OCI-LY7 (cell line): ENCODE data around the gene SLC9C1. TPM values are rescaled to one million over a fixed set of nuclear protein-coding genes. Genes with fewer than 3 reads are reported as not detected.

Experiments
- BruUV-seq: library from RNA; stranded (reverse); fragments of 400-500 nt; replicated peaks from 2 replicates; lab custom pipeline; 2021; lab: Mats Ljungman, UMichigan
- CTCF ChIA-PET: fragments of 300-600 bp; sonication (Branson Sonifier 250); formaldehyde crosslinking; loops from one replicate; lab custom pipeline; 2022; ENCODE audit warnings: antibody characterized with exemption; ENCODE audit not compliant: unreplicated experiment; lab: Charles Lee
- POLR2A ChIA-PET: fragments of 300-600 bp; sonication (Branson Sonifier 250); formaldehyde crosslinking; loops from one replicate; lab custom pipeline; 2022; ENCODE audit warnings: antibody characterized with exemption; lab: Charles Lee
- DNase-seq: peaks from one replicate; pipeline ENCODE4 v3.0.0-alpha.2; 2015; ENCODE audit warnings: low spot score
- H2AFZ ChIP-seq: fragments of 200-600 bp; sonication (generic), shearing (Covaris generic); 2 replicates; pipeline ENCODE4 v1.6.1; 2014; ENCODE audit warnings: mild to moderate bottlenecking, antibody characterized with exemption, low read length, moderate library complexity
- H3K27ac ChIP-seq: fragments of 200-600 bp; sonication (generic); 2 replicates; pipeline ENCODE4 v1.5.1; 2014; ENCODE audit warnings: mixed run types, low read depth, mild to moderate bottlenecking, moderate library complexity, low read length, inconsistent platforms; ENCODE audit not compliant: poor library complexity, severe bottlenecking
- H3K36me3 ChIP-seq: fragments of 200-600 bp; sonication (generic); 2 replicates; pipeline ENCODE4 v1.6.1; 2014; ENCODE audit warnings: mild to moderate bottlenecking, antibody characterized with exemption, low read length, moderate library complexity, mixed read lengths; ENCODE audit not compliant: insufficient read depth
- H3K4me1 ChIP-seq: fragments of 200-600 bp; sonication (generic); 2 replicates; pipeline ENCODE4 v1.5.1; 2014; ENCODE audit warnings: mild to moderate bottlenecking, low read length; ENCODE audit not compliant: insufficient read depth, poor library complexity, severe bottlenecking
- H3K4me2 ChIP-seq: fragments of 200-600 bp; sonication (generic); 2 replicates; pipeline ENCODE4 v1.6.1; 2014; ENCODE audit warnings: mild to moderate bottlenecking, low read length
- H3K4me3 ChIP-seq: fragments of 200-600 bp; sonication (generic); 2 replicates; pipeline ENCODE4 v1.5.1; 2014; ENCODE audit warnings: mild to moderate bottlenecking, low read depth, low read length; ENCODE audit not compliant: poor library complexity, severe bottlenecking
- H3K79me2 ChIP-seq: fragments of 200-600 bp; sonication (generic); 2 replicates; pipeline ENCODE4 v1.6.1; 2016; ENCODE audit warnings: low read depth, mild to moderate bottlenecking, low read length, moderate library complexity, mixed read lengths; ENCODE audit not compliant: insufficient read depth
- H3K9me2 ChIP-seq: fragments of 200-600 bp; sonication (generic); 2 replicates; pipeline ENCODE4 v1.6.1; 2016; ENCODE audit warnings: mild to moderate bottlenecking, low read length, mixed read lengths; ENCODE audit not compliant: insufficient read depth
- H3K9me3 ChIP-seq: fragments of 200-600 bp; sonication (generic); 2 replicates; pipeline ENCODE4 v1.6.1; 2014; ENCODE audit warnings: mild to moderate bottlenecking, mixed run types, low read length, mixed read lengths
- H4K20me1 ChIP-seq: fragments of 200-600 bp; sonication (generic); 2 replicates; pipeline ENCODE4 v1.6.1; 2014; ENCODE audit warnings: mild to moderate bottlenecking, antibody characterized with exemption, low read length, moderate library complexity, mixed read lengths; ENCODE audit not compliant: insufficient read depth
- EZH2phosphoT487 ChIP-seq: fragments of 200-600 bp; sonication (generic); IDR thresholded peaks from 2 replicates; pipeline ENCODE4 v1.6.1; 2018; ENCODE audit warnings: low read depth, borderline replicate concordance, mild to moderate bottlenecking, mixed run types, antibody characterized with exemption, low read length, moderate library complexity, mixed read lengths
- intact Hi-C: fragments of 100-400 bp; cut with micrococcal nuclease; formaldehyde crosslinking; loops from one replicate; pipeline ENCODE4 v1.10.0; 2022; ENCODE audit not compliant: unreplicated experiment
- total RNA-seq, 2 experiments: library from RNA; depleted of rRNA in 1 of 2; stranded (reverse); fragments of >200 nt in 1 of 2; shearing (Covaris generic) in 1 of 2; gene quantifications; 2 replicates each; pipeline ENCODE4 v1.2.3, GENCODE V29; 2014 to 2022
- TF ChIP-seq, protein P1 (sequence below): fragments of 200-600 bp; sonication (generic); conservative IDR thresholded peaks from 2 replicates; pipeline ENCODE4 v1.5.1; 2014; ENCODE audit warnings: mild to moderate bottlenecking, antibody characterized with exemption, low read length, moderate library complexity, mixed read lengths

Gene SLC9C1
- total RNA-seq, 2 experiments from 2014 or later = not detected

DNA sequence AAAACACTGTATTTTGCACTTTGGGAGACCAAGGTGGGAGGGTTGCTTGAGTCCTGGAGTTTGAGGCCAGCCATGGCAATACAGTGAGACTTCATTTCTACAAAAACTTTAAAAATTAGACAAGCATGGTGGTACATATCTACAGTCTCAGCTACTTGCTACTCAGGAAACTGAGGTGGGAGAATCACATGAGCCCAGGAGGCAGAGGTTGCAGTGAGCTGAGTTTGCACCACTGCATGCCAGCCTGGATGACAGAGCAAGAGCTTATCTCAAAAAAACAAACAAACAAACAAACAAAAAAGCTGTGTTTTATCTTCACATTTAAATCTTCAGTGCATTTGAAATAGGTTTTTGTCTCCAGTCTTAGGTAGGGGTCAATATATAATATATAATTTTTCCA lies 4.8 kb upstream of the SLC9C1 start:
- H3K9me2 ChIP-seq = no peaks in the 10 kb centered on the region
- H2AFZ ChIP-seq = peak overlapping the region; percentile 51
- no peaks in the 10 kb centered on the region for H4K20me1 ChIP-seq
- POLR2A ChIA-PET = interaction anchor here (0.6 to 2.0 kb wide), 13 partner anchors 12 to 258 kb away, joined by 3 to 11 read pairs (median 4); partner anchors contain the start of genes BTLA and GCSAM
- peaks cover 52% of the 10 kb centered on the region for H3K4me1 ChIP-seq
- DNase-seq = no peak
- peaks cover 18% of the 10 kb centered on the region; the same call in 1 of the 2 replicates for H3K9me3 ChIP-seq
- intact Hi-C loops = no loop called here
- H3K27ac ChIP-seq = peak overlapping the region; percentile 89
- H3K4me3 ChIP-seq = no peak overlapping the region
- H3K4me2 ChIP-seq = peak overlapping the region; percentile 51; the same call in 1 of the 2 replicates
- CTCF ChIA-PET = interaction anchor here (1.0 kb wide), 1 partner anchor 9 kb away, joined by 3 read pairs; no protein-coding TSS in a partner anchor
- BruUV-seq = no TSS peak
- H3K79me2 ChIP-seq = no peaks in the 10 kb centered on the region
- TF ChIP-seq EZH2phosphoT487 = no peak
- TF ChIP-seq, protein P1, sequence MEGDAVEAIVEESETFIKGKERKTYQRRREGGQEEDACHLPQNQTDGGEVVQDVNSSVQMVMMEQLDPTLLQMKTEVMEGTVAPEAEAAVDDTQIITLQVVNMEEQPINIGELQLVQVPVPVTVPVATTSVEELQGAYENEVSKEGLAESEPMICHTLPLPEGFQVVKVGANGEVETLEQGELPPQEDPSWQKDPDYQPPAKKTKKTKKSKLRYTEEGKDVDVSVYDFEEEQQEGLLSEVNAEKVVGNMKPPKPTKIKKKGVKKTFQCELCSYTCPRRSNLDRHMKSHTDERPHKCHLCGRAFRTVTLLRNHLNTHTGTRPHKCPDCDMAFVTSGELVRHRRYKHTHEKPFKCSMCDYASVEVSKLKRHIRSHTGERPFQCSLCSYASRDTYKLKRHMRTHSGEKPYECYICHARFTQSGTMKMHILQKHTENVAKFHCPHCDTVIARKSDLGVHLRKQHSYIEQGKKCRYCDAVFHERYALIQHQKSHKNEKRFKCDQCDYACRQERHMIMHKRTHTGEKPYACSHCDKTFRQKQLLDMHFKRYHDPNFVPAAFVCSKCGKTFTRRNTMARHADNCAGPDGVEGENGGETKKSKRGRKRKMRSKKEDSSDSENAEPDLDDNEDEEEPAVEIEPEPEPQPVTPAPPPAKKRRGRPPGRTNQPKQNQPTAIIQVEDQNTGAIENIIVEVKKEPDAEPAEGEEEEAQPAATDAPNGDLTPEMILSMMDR = no peak
- H3K36me3 ChIP-seq = peaks cover 9% of the 10 kb centered on the region

DNA sequence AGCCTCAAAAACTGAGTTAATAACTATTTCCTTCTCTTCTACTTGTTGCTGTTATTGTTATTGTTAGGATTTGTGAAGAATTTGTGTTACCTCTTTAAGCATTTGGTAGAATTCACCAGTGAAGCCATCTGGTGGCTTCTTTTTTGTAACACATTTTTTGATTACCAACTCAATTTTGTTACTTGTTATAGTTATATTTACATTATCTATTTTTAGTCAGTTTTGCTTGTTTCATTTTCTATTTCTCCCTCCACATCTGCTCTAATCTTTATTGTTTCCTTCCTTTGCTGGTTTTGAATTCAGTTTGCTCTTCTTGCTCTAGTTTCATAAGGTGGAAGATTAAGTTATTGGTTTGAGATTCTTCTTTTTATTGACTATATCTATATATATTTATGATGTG lies 3.7 kb upstream of the SLC9C1 start:
- peak overlapping the region; percentile 51 for H2AFZ ChIP-seq
- BruUV-seq = no TSS peak
- POLR2A ChIA-PET = interaction anchor here (0.9 to 1.1 kb wide), 2 partner anchors 16 to 25 kb away, joined by 3 read pairs; no protein-coding TSS in a partner anchor

More for the DNA sequence above, 3.7 kb upstream of the SLC9C1 start:
- intact Hi-C loops = loop anchor here (1.0 kb wide), 2 partner anchors 160 to 183 kb away; no protein-coding TSS in a partner anchor
- peak; percentile 74 for DNase-seq
- Histone ChIP-seq H3K4me3 (peak overlapping the region; percentile 19), H3K36me3 (peaks cover 8% of the 10 kb centered on the region), H3K4me2 (peak overlapping the region; percentile 51), H3K4me1 (peaks cover 51% of the 10 kb centered on the region), H3K9me3 (peaks cover 17% of the 10 kb centered on the region; the same call in 1 of the 2 replicates), H3K27ac (peak overlapping the region; percentile 89), H3K79me2 (no peaks in the 10 kb centered on the region), H3K9me2 (no peaks in the 10 kb centered on the region), H4K20me1 (no peaks in the 10 kb centered on the region)
- CTCF ChIA-PET = interaction anchor here (1.1 kb wide), 1 partner anchor 162 kb away, joined by 3 read pairs; no protein-coding TSS in a partner anchor
- TF ChIP-seq, protein P1 = peak; percentile 46; the same call in 1 of the 2 replicates
- TF ChIP-seq EZH2phosphoT487 = no peak
